ENCODE results near the gene MAP2K6.

MAP2K6 gene

GRCh38 chr17:69435971-69436696 lies 21.6 kb downstream of the MAP2K6 start:
- DNase-seq (ENCODE audit: insufficient read length, low spot score) = no peak
- no peak for FAIRE-seq
- TF ChIP-seq TAF1 (IDR thresholded peaks at IDR 0.05; ENCODE audit: low read depth, low read length) (no peak), SPI1 (IDR thresholded peaks at IDR 0.05; ENCODE audit: low read depth, low read length) (no peak), PAX5 (IDR thresholded peaks at IDR 0.05; ENCODE audit: insufficient read depth, low read length, severe bottlenecking) (no peak), POLR2AphosphoS5 (IDR thresholded peaks at IDR 0.05; ENCODE audit: low read depth, low read length) (no peak), POU2F2 (IDR thresholded peaks at IDR 0.05; ENCODE audit: low read depth, low read length) (no peak), POLR2A (IDR thresholded peaks at IDR 0.05; ENCODE audit: low read depth, low read length) (no peak)

DNA sequence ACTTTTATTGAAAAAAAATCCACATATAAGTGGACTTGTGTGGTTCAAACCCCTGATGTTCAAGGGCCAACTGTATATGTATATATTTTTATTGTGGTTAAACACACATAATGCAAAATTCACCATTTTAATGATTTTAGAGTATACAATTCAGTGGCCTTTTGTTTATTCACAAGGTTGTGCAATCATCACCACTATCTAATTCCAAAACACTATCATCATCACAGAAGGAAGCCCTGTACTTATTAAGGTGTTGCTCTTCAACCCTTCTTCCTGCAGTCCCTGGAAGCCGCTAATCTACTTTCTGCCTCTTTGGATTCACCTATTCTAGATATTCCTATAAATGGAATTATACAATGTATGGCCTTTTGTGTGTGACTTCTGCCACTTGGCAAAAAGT lies 23.0 kb downstream of the MAP2K6 start:
- FAIRE-seq (no peak), DNase-seq (ENCODE audit: insufficient read length, low spot score) (no peak)
- TF ChIP-seq POU2F2 (IDR thresholded peaks at IDR 0.05; ENCODE audit: low read depth, low read length) (no peak), SPI1 (IDR thresholded peaks at IDR 0.05; ENCODE audit: low read depth, low read length) (no peak), PAX5 (IDR thresholded peaks at IDR 0.05; ENCODE audit: insufficient read depth, low read length, severe bottlenecking) (no peak), POLR2AphosphoS5 (IDR thresholded peaks at IDR 0.05; ENCODE audit: low read depth, low read length) (no peak), TAF1 (IDR thresholded peaks at IDR 0.05; ENCODE audit: low read depth, low read length) (no peak), POLR2A (IDR thresholded peaks at IDR 0.05; ENCODE audit: low read depth, low read length) (no peak)

- DNase-seq (ENCODE audit: insufficient read length, low spot score) = no peak
- no peak for FAIRE-seq
Observed at GRCh38 chr17:69438776-69439175, 24.3 kb downstream of the MAP2K6 start.

GRCh38 chr17:69441179-69441578 lies 26.7 kb downstream of the MAP2K6 start:
- TF ChIP-seq TAF1 (IDR thresholded peaks at IDR 0.05; ENCODE audit: low read depth, low read length) = no peak
- no peak for TF ChIP-seq POLR2A (IDR thresholded peaks at IDR 0.05; ENCODE audit: low read depth, low read length)
- no peak for TF ChIP-seq POU2F2 (IDR thresholded peaks at IDR 0.05; ENCODE audit: low read depth, low read length)
- TF ChIP-seq POLR2AphosphoS5 (IDR thresholded peaks at IDR 0.05; ENCODE audit: low read depth, low read length) = no peak
- TF ChIP-seq PAX5 (IDR thresholded peaks at IDR 0.05; ENCODE audit: insufficient read depth, low read length, severe bottlenecking) = no peak
- TF ChIP-seq SPI1 (IDR thresholded peaks at IDR 0.05; ENCODE audit: low read depth, low read length) = no peak
- FAIRE-seq = no peak
- no peak for DNase-seq (ENCODE audit: insufficient read length, low spot score)

More at GRCh38 chr17:69438776-69439175, 24.3 kb downstream of the MAP2K6 start:
- TF ChIP-seq TAF1 (IDR thresholded peaks at IDR 0.05; ENCODE audit: low read depth, low read length) = no peak
- TF ChIP-seq POLR2A (IDR thresholded peaks at IDR 0.05; ENCODE audit: low read depth, low read length) = no peak
- no peak for TF ChIP-seq PAX5 (IDR thresholded peaks at IDR 0.05; ENCODE audit: insufficient read depth, low read length, severe bottlenecking)
- no peak for TF ChIP-seq POLR2AphosphoS5 (IDR thresholded peaks at IDR 0.05; ENCODE audit: low read depth, low read length)
- TF ChIP-seq POU2F2 (IDR thresholded peaks at IDR 0.05; ENCODE audit: low read depth, low read length) = no peak
- TF ChIP-seq SPI1 (IDR thresholded peaks at IDR 0.05; ENCODE audit: low read depth, low read length) = no peak

- FAIRE-seq (no peak), DNase-seq (ENCODE audit: insufficient read length, low spot score) (no peak)
Observed at GRCh38 chr17:69443138-69443537, 28.6 kb downstream of the MAP2K6 start.

GRCh38 chr17:69444023-69444422 lies 29.5 kb downstream of the MAP2K6 start:
- TF ChIP-seq SPI1 (IDR thresholded peaks at IDR 0.05; ENCODE audit: low read depth, low read length) = no peak
- no peak for TF ChIP-seq PAX5 (IDR thresholded peaks at IDR 0.05; ENCODE audit: insufficient read depth, low read length, severe bottlenecking)
- TF ChIP-seq POU2F2 (IDR thresholded peaks at IDR 0.05; ENCODE audit: low read depth, low read length) = no peak
- TF ChIP-seq POLR2A (IDR thresholded peaks at IDR 0.05; ENCODE audit: low read depth, low read length) = no peak
- no peak for TF ChIP-seq TAF1 (IDR thresholded peaks at IDR 0.05; ENCODE audit: low read depth, low read length)
- no peak for TF ChIP-seq POLR2AphosphoS5 (IDR thresholded peaks at IDR 0.05; ENCODE audit: low read depth, low read length)
- DNase-seq (ENCODE audit: insufficient read length, low spot score) = no peak
- no peak for FAIRE-seq

More at GRCh38 chr17:69443138-69443537, 28.6 kb downstream of the MAP2K6 start:
- no peak for TF ChIP-seq SPI1 (IDR thresholded peaks at IDR 0.05; ENCODE audit: low read depth, low read length)
- no peak for TF ChIP-seq POLR2AphosphoS5 (IDR thresholded peaks at IDR 0.05; ENCODE audit: low read depth, low read length)
- TF ChIP-seq TAF1 (IDR thresholded peaks at IDR 0.05; ENCODE audit: low read depth, low read length) = no peak
- no peak for TF ChIP-seq POU2F2 (IDR thresholded peaks at IDR 0.05; ENCODE audit: low read depth, low read length)
- TF ChIP-seq POLR2A (IDR thresholded peaks at IDR 0.05; ENCODE audit: low read depth, low read length) = no peak
- no peak for TF ChIP-seq PAX5 (IDR thresholded peaks at IDR 0.05; ENCODE audit: insufficient read depth, low read length, severe bottlenecking)

GRCh38 chr17:69445132-69445531 lies 30.6 kb downstream of the MAP2K6 start:
- DNase-seq (ENCODE audit: insufficient read length, low spot score) (no peak), FAIRE-seq (no peak)
- TF ChIP-seq TAF1 (IDR thresholded peaks at IDR 0.05; ENCODE audit: low read depth, low read length) (no peak), POLR2AphosphoS5 (IDR thresholded peaks at IDR 0.05; ENCODE audit: low read depth, low read length) (no peak), PAX5 (IDR thresholded peaks at IDR 0.05; ENCODE audit: insufficient read depth, low read length, severe bottlenecking) (no peak), POU2F2 (IDR thresholded peaks at IDR 0.05; ENCODE audit: low read depth, low read length) (no peak), POLR2A (IDR thresholded peaks at IDR 0.05; ENCODE audit: low read depth, low read length) (no peak), SPI1 (IDR thresholded peaks at IDR 0.05; ENCODE audit: low read depth, low read length) (no peak)

DNA sequence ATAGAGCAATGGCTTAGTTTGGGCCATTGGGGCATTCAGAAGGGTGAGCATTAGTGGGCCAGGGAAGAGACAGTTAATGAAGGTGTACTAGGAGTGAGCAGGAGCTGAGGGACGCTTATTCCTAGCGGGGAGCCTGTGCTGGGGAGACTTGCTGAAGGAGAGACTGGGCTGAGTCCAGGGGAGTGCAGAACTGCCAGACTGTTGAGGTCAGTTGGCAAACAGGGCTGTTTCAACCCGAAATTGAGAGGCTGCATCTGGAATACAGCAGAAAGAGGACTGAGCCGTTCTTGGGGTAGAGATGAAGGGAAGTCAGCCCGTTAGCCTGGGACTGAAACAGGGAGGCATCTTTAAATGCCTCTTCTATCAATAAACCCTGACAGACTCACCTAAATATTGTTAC lies 33.2 kb downstream of the MAP2K6 start:
- no peak for DNase-seq (ENCODE audit: insufficient read length, low spot score)
- TF ChIP-seq POU2F2 (IDR thresholded peaks at IDR 0.05; ENCODE audit: low read depth, low read length) (no peak), TAF1 (IDR thresholded peaks at IDR 0.05; ENCODE audit: low read depth, low read length) (no peak), POLR2A (IDR thresholded peaks at IDR 0.05; ENCODE audit: low read depth, low read length) (no peak), POLR2AphosphoS5 (IDR thresholded peaks at IDR 0.05; ENCODE audit: low read depth, low read length) (no peak), SPI1 (IDR thresholded peaks at IDR 0.05; ENCODE audit: low read depth, low read length) (no peak), PAX5 (IDR thresholded peaks at IDR 0.05; ENCODE audit: insufficient read depth, low read length, severe bottlenecking) (no peak)
- FAIRE-seq = no peak

- no peak for FAIRE-seq
- no peak for TF ChIP-seq POLR2AphosphoS5 (IDR thresholded peaks at IDR 0.05; ENCODE audit: low read depth, low read length)
- no peak for TF ChIP-seq SPI1 (IDR thresholded peaks at IDR 0.05; ENCODE audit: low read depth, low read length)
- no peak for TF ChIP-seq POLR2A (IDR thresholded peaks at IDR 0.05; ENCODE audit: low read depth, low read length)
- TF ChIP-seq PAX5 (IDR thresholded peaks at IDR 0.05; ENCODE audit: insufficient read depth, low read length, severe bottlenecking) = no peak
- TF ChIP-seq POU2F2 (IDR thresholded peaks at IDR 0.05; ENCODE audit: low read depth, low read length) = no peak
- no peak for TF ChIP-seq TAF1 (IDR thresholded peaks at IDR 0.05; ENCODE audit: low read depth, low read length)
- no peak for DNase-seq (ENCODE audit: insufficient read length, low spot score)
Observed at GRCh38 chr17:69448431-69449102, 34.1 kb downstream of the MAP2K6 start.

All from GM12891 (cell line).